GM12878 (cell line): ENCODE measurements around the gene IQCK. TPM values are rescaled to one million over a fixed set of nuclear protein-coding genes. Genes with fewer than 3 reads are reported as not detected.

Experiments used
- ATAC-seq: fragments of 200-7000 bp; cut with Tn5 transposase; 3 replicates; pipeline ENCODE4 v1.9.1; 2020; ENCODE audit warnings: mild to moderate bottlenecking, moderate library complexity
- BruUV-seq: library from RNA; stranded (reverse); fragments of 400-500 nt; replicated peaks from 2 replicates; lab custom pipeline; 2021; lab: Mats Ljungman, UMichigan
- CTCF ChIA-PET: fragments of 300-600 bp; sonication (Branson Sonifier 250); formaldehyde crosslinking; extraction: SDS; loops from one replicate; lab custom pipeline; 2021; ENCODE audit warnings: inconsistent platforms; lab: Yijun Ruan, JAX
- POLR2A ChIA-PET: fragments of 350-600 bp; formaldehyde crosslinking; extraction: SDS; loops from one replicate; lab custom pipeline; 2021; ENCODE audit warnings: inconsistent platforms; lab: Charles Lee
- RAD21 ChIA-PET: fragments of 300-600 bp; sonication (Branson Sonifier 250); formaldehyde crosslinking; loops from one replicate; lab custom pipeline; 2023; ENCODE audit warnings: antibody characterized with exemption; ENCODE audit not compliant: unreplicated experiment; lab: Charles Lee
- SMC1A ChIA-PET: fragments of 300-600 bp; sonication (Branson Sonifier 250); formaldehyde crosslinking; loops from one replicate; lab custom pipeline; 2023; ENCODE audit not compliant: unreplicated experiment, uncharacterized antibody; lab: Charles Lee
- DNase-seq: peaks from one replicate; pipeline ENCODE4 v3.0.0-alpha.2; 2011; ENCODE audit warnings: low read depth, low spot score
- FAIRE-seq: peaks from 3 replicates; lab custom pipeline; 2011; peaks lifted over from hg19 to GRCh38; lab: Jason Lieb, UNC
- H2AFZ ChIP-seq: 2 replicates; pipeline ENCODE4 v1.6.0; 2011; ENCODE audit warnings: low read depth, low read length, control low read depth; ENCODE audit not compliant: control insufficient read depth
- H3K27ac ChIP-seq: 2 replicates; pipeline ENCODE4 v1.5.1; 2011; ENCODE audit warnings: control low read depth; ENCODE audit not compliant: control insufficient read depth, insufficient read depth
- H3K27me3 ChIP-seq, 2 experiments: replicated peaks in 1 of 2; 2 replicates each; pipeline versions ENCODE4 v1.6.0 to v1.6.1; 2011; ENCODE audit warnings: low read length in 1 of 2; ENCODE audit not compliant: control insufficient read depth in 2 of 2, insufficient read depth in 2 of 2
- H3K36me3 ChIP-seq, 2 experiments: 2 replicates each; pipeline ENCODE4 v1.5.1; 2011; ENCODE audit warnings: low read length in 1 of 2; ENCODE audit not compliant: control insufficient read depth in 2 of 2, insufficient read depth in 2 of 2
- H3K4me1 ChIP-seq: 2 replicates; pipeline ENCODE4 v1.6.1; 2011; ENCODE audit warnings: mild to moderate bottlenecking, low read length, moderate library complexity, mixed read lengths; ENCODE audit not compliant: control insufficient read depth, insufficient read depth
- H3K4me2 ChIP-seq: 2 replicates; pipeline ENCODE4 v1.6.0; 2011; ENCODE audit warnings: control low read depth; ENCODE audit not compliant: control insufficient read depth, insufficient read depth
- H3K4me3 ChIP-seq: fragments of 200-600 bp; sonication (generic); 2 replicates; pipeline ENCODE4 v1.5.1; 2016
- H3K79me2 ChIP-seq: 2 replicates; pipeline ENCODE4 v1.6.0; 2011; ENCODE audit warnings: low read length; ENCODE audit not compliant: control insufficient read depth, insufficient read depth
- H3K9ac ChIP-seq: 2 replicates; pipeline ENCODE4 v1.8.0; 2011; ENCODE audit warnings: low read length, control low read depth, mixed read lengths; ENCODE audit not compliant: control insufficient read depth, insufficient read depth
- H3K9me3 ChIP-seq: replicated peaks from 3 replicates; pipeline ENCODE4 v1.5.1; 2011; ENCODE audit warnings: mild to moderate bottlenecking, low read length; ENCODE audit not compliant: control insufficient read depth, insufficient read depth
- H4K20me1 ChIP-seq: 2 replicates; pipeline ENCODE4 v1.6.0; 2011; ENCODE audit not compliant: control insufficient read depth, insufficient read depth
- ATF3 ChIP-seq: IDR thresholded peaks from 2 replicates; pipeline ENCODE4 v1.6.1; 2011; ENCODE audit warnings: low read depth, mild to moderate bottlenecking, low read length, moderate library complexity, borderline replicate concordance; ENCODE audit errors: extremely low read depth
- E2F4 ChIP-seq: IDR thresholded peaks from 2 replicates; pipeline ENCODE4 v1.6.1; 2012; ENCODE audit warnings: low read depth, low read length, improper control_type of control experiment
- E4F1 ChIP-seq: fragments of 450-650 bp; IDR thresholded peaks from 2 replicates; pipeline ENCODE4 v1.6.1; 2018; ENCODE audit warnings: borderline replicate concordance, mild to moderate bottlenecking; ENCODE audit not compliant: partially characterized antibody
- EED ChIP-seq: sonication (generic); IDR thresholded peaks from 2 replicates; pipeline ENCODE4 v1.6.1; 2016; ENCODE audit warnings: antibody characterized with exemption, low read depth
- ESRRA ChIP-seq: IDR thresholded peaks from 2 replicates; pipeline ENCODE4 v1.6.1; 2012; ENCODE audit warnings: mild to moderate bottlenecking, low read length, improper control_type of control experiment
- GABPA ChIP-seq: IDR thresholded peaks from 2 replicates; pipeline ENCODE4 v1.6.1; 2014; ENCODE audit warnings: antibody characterized with exemption, low read depth, mild to moderate bottlenecking, inconsistent platforms
- MYB ChIP-seq: fragments of 150-350 bp; IDR thresholded peaks from 2 replicates; pipeline ENCODE4 v1.6.1; 2014; ENCODE audit warnings: mild to moderate bottlenecking, low read depth, low read length, borderline replicate concordance
- POLR2AphosphoS2 ChIP-seq: IDR thresholded peaks from 2 replicates; pipeline ENCODE4 v1.6.1; 2011; ENCODE audit warnings: low read depth, mild to moderate bottlenecking, low read length, improper control_type of control experiment, moderate library complexity
- RFX5 ChIP-seq: IDR thresholded peaks from 2 replicates; pipeline ENCODE4 v1.6.1; 2011; ENCODE audit warnings: low read depth, low read length, improper control_type of control experiment
- SIX5 ChIP-seq: IDR thresholded peaks from 2 replicates; pipeline ENCODE4 v1.6.1; 2011; ENCODE audit warnings: mild to moderate bottlenecking, low read depth, low read length, moderate library complexity; ENCODE audit not compliant: severe bottlenecking
- TBL1XR1 ChIP-seq: IDR thresholded peaks from 2 replicates; pipeline ENCODE4 v1.6.1; 2012; ENCODE audit warnings: low read depth, low read length, improper control_type of control experiment
- YBX1 ChIP-seq: fragments of 450-650 bp; IDR thresholded peaks from 2 replicates; pipeline ENCODE4 v1.6.1; 2016; ENCODE audit warnings: antibody characterized with exemption
- ZBTB40 ChIP-seq: fragments of 450-650 bp; IDR thresholded peaks from 2 replicates; pipeline ENCODE4 v1.6.1; 2016; ENCODE audit warnings: mild to moderate bottlenecking, moderate library complexity, borderline replicate concordance
- whole genome bisulfite sequencing: methylation state at CpG from one replicate; pipeline ENCODE4 v1.1.6; 2016; ENCODE audit warnings: low lambda C conversion rate; ENCODE audit not compliant: insufficient replicate concordance, insufficient coverage; ENCODE audit errors: missing lambda C conversion rate; 5-methylcytosine and 5-hydroxymethylcytosine counted together
- in situ Hi-C: fragments of 300-500 bp; cut with MboI; formaldehyde crosslinking; loops from 9 replicates; pipeline ENCODE4 v1.14.3; 2018; ENCODE audit warnings: mixed read lengths
- intact Hi-C: fragments of 100-400 bp; cut with micrococcal nuclease; formaldehyde crosslinking; loops from one replicate; pipeline ENCODE4 v1.14.2; 2022; ENCODE audit not compliant: unreplicated experiment
- polyA plus RNA-seq, 11 experiments: library from polyadenylated mRNA; depleted of rRNA in 4 of 11; unstranded in 6 of 11; stranded (reverse) in 5 of 11; fragments of >200 nt; fragmentation: Nextera tagmentation in 4 of 11; fragmentation: Illumina TruSeq in 1 of 11; extraction: Ambion mirVana in 4 of 11; extraction: Trizol in 1 of 11; gene quantifications; 1 replicate in 1 of 11; 2 replicates in 10 of 11; pipeline versions ENCODE4 v1.2.1 to v1.2.3, GENCODE V29; 2011 to 2016; ENCODE audit warnings: inconsistent platforms in 2 of 11, missing spikeins in 2 of 11, low read depth in 1 of 11
- total RNA-seq, 4 experiments: library from RNA; depleted of rRNA in 3 of 4; stranded (reverse); fragments of >200 nt in 3 of 4; fragmentation: Illumina TruSeq in 1 of 4; extraction: Trizol in 1 of 4; gene quantifications; 2 replicates each; pipeline versions ENCODE4 v1.2.1 to v1.2.3, GENCODE V29; 2013 to 2021

The IQCK gene
- total and polyA plus RNA-seq, 10 of the 15 experiments (the other 5 are each of a cell fraction or from before 2014, with no cell fraction given), result 1.0 to 4.2 (median 2.4) TPM

- no peak for TF ChIP-seq ZBTB40
- no peak for TF ChIP-seq ATF3
Measured at GRCh38 chr16:19705843-19706242, 12.2 kb upstream of the IQCK start (continued).

GRCh38 chr16:19706846-19707245, 11.2 kb upstream of the IQCK start:
- H3K9me3 ChIP-seq, result no peaks in the 10 kb centered on the region
- DNase-seq, result no peak
- H2AFZ ChIP-seq, result no peak overlapping the region
- H3K79me2 ChIP-seq, result no peaks in the 10 kb centered on the region
- in situ Hi-C loops (no loop called here), intact Hi-C loops (no loop called here)
- RAD21 ChIA-PET, result no interaction called here
- H3K4me1 ChIP-seq, result no peaks in the 10 kb centered on the region
- ATAC-seq, result no peak
- FAIRE-seq, result no peak
- CTCF ChIA-PET, result interaction anchor here (0.7 kb wide), 1 partner anchor 17 kb away, joined by 3 read pairs; no protein-coding TSS in a partner anchor
- no peaks in the 10 kb centered on the region for H3K27me3 ChIP-seq
- SMC1A ChIA-PET, result no interaction called here
- no peaks in the 10 kb centered on the region; the same call in 1 of the 2 replicates for H4K20me1 ChIP-seq
- peaks cover 19% of the 10 kb centered on the region in 2 experiments; a peak in 3 of 4 replicates for H3K36me3 ChIP-seq
- 98% methylated on average over 15 of the region's 15 CpGs for WGBS
- H3K4me3 ChIP-seq, result no peak overlapping the region
- no peak overlapping the region for H3K4me2 ChIP-seq
- H3K9ac ChIP-seq, result no peak overlapping the region
- no TSS peak for BruUV-seq
- POLR2A ChIA-PET, result no interaction called here
- no peak overlapping the region for H3K27ac ChIP-seq
- TF ChIP-seq YBX1 (no peak), E2F4 (no peak), TBL1XR1 (no peak), SIX5 (no peak), POLR2AphosphoS2 (no peak), GABPA (no peak), EED (no peak), MYB (no peak), RFX5 (no peak), E4F1 (no peak), ESRRA (no peak)
